Adrenal gland (tissue), 5 donors: ENCODE results near the gene NIFK.

Experiments
- CTCF ChIP-seq, 6 experiments: fragments of 450-650 bp in 4 of 6; fragments of 200-600 bp in 2 of 6; sonication (generic) in 1 of 6; IDR thresholded peaks; 1 replicate in 5 of 6; 2 replicates in 1 of 6; pipeline versions ENCODE4 v1.5.1 to v1.8.0; 2016 to 2021; ENCODE audit warnings: antibody characterized with exemption in 6 of 6, mild to moderate bottlenecking in 2 of 6, moderate library complexity in 1 of 6
- POLR2A ChIP-seq, 2 donors: fragments of 450-650 bp; IDR thresholded peaks; one replicate each; pipeline ENCODE4 v1.6.1; 2017; ENCODE audit warnings: antibody characterized with exemption in 2 of 2, mild to moderate bottlenecking in 2 of 2, moderate library complexity in 1 of 2
- donor health status: DM: no; HTN: no; CAD: no.

- no peak for TF ChIP-seq CTCF (IDR thresholded peaks at IDR 0.05)
- no peak for TF ChIP-seq POLR2A (IDR thresholded peaks at IDR 0.05)
These were observed 26.8 kb downstream of the NIFK start for GRCh38 chr2:121709776-121710469.
